Stimulated activated CD8-positive, alpha-beta memory T cell treated with anti-CD3 and anti-CD28 coated beads, Interleukin-2, amount 100 ng/mL, for 48 hours (primary cell): ENCODE measurements around the gene BIRC3.
"Not testable (repeated sequence)": the region's sequence is repeated elsewhere in the genome, so short reads cannot be mapped to it uniquely, and the experiment has no call there.

ENCODE experiments used
- DNase-seq, 2 donors: peaks; one replicate each; pipeline ENCODE4 v3.0.0-alpha.2; 2020; ENCODE audit warnings: low read depth in 2 of 2

Gene BIRC3

DNA sequence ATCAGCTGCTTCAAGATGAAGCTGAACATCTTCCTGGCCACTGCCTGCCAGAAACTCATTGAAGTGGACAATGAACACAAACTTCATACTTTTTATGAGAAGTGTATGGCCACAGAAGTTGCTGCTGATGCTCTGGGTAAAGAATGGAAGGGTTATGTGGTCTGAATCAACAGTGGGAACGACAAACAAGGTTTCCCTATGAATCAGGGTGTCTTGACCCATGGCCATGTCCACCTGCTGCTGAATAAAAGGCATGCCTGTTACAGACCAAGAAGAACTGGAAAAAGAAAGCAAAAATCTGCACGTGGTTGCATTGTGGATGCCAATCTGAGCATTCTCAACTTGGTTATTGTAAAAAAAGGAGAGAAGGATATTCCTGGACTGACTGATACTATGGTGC, 22.2 kb upstream of the BIRC3 start:
- no peak for DNase-seq

DNA sequence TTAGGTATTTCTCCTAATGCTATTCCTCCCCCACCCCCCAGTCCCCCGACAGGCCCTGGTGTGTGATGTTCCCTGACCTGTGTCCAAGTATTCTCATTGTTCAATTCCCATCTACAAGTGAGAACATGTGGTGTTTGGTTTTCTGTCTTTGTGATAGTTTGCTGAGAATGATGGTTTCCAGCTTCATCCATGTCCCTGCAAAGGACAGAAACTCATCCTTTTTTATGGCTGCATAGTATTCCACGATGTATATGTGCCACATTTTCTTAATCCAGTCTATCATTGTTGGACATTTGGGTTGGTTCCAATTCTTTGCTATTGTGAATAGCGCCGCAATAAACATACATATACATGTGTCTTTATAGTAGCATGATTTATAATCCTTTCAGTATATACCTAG, 20.5 kb upstream of the BIRC3 start:
- DNase-seq, result not testable (repeated sequence)

DNA sequence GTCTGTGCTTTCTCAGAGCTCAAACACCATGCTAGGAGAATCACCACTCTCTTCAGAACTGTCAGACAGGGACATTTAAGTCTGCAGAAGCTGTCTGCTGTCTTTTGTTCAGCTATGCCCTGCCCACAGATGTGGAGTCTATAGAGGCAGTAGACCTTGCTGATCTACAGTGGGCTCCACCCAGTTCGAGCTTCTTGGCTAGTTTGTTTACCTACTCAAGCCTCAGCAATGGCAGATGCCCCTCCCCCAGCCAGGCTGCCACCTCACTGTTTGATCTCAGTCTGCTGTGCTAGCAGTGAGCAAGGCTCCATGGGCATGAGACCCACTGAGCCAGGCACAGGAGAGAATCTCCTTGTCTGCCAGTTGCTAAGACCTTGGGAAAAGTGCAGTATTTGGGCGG, 16.4 kb upstream of the BIRC3 start:
- not testable (repeated sequence) for DNase-seq

DNA sequence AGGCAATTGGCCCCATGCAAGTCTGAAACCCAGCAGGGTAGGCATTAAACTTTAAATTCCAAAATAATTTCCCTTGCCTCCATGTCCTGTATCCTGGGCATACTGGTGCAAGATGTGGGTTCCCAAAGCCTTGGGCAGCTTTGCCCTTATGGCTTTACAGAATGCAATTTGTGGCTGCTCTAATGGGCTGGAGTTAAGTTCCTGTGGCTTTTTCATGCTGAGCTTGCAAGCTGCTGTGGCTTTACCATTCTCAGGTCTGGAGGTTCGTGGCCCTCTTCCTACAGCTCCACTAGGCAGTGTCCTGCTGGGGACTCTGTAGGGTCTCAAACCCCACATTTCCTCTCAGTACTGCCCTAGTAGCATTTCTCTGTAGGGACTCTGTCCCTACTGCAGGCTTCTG, 15.0 kb upstream of the BIRC3 start:
- no peak for DNase-seq

DNA sequence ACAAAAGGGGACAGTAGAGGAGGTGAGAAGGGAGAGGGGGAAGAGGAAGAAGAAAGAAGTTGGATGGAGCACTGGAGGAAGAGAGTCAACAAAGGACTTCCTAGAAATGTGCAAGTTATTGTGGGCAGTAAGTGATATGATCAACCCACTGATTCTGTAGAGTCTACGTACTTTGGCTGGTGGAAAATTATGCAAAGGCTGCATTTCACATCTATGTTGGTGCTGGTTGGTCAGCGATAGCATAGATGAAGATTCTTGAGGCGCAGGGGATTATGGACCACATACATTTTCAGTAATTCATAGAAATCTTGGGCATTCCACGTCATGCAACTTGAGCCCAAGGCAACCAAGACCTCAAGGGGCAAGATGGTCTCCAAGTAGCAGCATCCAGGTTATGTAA, 12.6 kb upstream of the BIRC3 start:
- DNase-seq, result no peak

DNA sequence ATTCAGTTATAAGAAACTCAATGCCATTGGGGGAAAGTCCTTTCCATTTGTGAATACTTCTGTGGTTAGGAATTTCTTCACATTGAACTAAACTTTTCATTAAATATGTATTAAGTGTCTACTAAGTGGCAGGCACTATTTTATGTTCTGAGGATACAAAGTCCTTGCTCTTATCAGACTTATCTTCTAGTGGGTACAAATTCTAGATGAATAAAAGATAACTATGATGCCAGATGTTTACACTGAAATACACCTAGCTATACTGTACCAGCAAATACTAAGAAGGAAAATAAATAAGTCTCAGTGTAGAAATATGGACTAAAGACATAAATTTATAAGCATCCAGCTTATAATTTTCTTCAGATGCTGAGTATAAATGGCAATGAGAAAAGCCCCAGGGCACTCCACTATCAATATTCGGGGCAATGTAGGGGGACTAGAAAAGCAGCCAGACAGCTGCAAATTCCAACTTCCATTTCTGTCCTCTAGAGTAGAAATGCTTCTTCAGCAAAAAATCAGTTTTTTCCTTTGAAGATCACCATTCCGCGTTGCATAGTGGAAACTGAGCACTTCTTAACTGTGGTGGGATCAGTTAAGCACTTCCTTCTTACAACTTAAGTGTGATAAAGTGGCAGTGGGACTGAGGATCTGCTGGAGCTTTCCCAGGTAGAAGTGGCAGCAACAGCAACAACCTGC, 11.8 kb upstream of the BIRC3 start:
- DNase-seq, result no peak

DNA sequence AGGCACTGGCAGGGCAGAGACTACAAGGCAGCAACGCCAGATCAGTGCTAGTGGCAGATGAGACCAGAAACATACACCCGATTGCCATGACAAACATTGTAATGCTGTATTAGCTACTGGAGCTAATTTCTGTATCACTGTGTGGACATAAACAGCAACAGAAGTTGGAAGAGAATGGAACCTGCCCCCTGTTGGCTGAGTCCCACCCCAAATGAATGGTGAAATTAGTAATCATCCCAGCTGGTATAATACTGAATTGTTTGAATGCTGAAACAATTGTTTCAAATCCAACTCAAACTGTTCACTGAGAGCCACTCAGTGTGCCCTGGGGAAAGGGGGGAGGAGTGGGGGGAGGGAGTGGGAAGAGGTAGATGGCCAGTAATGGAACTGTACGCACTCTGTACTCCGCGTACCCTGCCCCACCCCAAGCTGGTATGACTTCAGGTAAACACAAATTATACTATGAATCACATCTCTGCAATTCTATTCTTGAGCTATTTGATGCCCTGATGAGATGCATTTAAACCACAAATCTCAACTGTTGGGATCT, 11.2 kb upstream of the BIRC3 start:
- no peak for DNase-seq

DNA sequence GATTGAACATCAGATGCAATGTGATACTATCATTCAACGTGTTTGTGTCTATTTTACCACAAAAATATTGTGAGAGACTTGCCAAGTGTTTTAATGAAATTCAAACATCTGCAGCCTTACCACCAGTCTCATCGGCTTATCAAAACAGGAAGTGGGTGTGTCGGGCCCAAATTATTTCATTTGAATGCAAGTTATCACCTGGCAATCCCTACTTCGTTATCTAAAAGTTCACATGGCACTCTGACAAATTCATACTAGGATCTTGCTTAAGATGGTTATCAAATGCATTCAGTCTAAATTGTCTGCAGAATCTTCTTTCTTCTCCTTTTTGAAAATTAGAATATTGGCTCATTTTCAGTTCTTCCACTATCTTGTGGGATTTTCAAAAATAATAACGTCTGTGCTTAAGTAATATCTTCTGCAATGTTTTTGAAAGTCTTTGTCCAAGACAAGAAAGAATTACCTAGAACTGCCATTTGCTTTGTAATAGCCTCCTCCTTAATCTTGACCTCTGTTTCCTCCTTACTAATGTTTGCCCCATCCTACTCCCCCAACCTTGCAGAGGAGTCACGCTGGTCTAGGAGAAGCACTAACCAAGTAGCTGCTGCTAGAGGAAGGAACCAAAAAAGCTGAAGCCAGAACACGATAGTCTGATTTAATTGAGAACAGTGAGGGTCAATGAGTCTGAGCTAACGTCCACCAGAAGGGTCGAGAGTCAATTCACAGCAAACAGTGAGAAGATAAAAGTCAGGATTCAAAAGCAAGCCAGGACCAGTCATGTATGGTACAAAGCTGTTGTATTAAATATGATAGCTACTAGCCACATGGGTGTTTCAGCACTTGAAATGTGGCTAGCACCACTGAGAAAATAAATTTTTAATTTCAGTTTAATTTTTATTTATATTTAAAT, 10.2 kb upstream of the BIRC3 start:
- DNase-seq, result no peak

DNA sequence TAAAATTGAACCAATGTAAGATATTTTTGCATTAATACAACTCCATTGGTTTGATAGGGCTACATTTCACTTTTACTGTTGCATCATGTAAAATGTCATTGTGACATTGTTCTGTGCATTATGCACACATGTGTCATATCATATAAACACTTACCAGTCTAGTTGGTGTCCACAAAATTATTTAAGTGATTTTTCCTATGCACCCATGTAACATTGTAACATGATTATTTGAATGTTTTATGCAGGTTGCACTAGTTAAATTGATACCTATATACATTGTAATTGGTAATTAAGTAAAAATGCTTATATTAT, 9.6 kb upstream of the BIRC3 start:
- DNase-seq, result no peak

DNA sequence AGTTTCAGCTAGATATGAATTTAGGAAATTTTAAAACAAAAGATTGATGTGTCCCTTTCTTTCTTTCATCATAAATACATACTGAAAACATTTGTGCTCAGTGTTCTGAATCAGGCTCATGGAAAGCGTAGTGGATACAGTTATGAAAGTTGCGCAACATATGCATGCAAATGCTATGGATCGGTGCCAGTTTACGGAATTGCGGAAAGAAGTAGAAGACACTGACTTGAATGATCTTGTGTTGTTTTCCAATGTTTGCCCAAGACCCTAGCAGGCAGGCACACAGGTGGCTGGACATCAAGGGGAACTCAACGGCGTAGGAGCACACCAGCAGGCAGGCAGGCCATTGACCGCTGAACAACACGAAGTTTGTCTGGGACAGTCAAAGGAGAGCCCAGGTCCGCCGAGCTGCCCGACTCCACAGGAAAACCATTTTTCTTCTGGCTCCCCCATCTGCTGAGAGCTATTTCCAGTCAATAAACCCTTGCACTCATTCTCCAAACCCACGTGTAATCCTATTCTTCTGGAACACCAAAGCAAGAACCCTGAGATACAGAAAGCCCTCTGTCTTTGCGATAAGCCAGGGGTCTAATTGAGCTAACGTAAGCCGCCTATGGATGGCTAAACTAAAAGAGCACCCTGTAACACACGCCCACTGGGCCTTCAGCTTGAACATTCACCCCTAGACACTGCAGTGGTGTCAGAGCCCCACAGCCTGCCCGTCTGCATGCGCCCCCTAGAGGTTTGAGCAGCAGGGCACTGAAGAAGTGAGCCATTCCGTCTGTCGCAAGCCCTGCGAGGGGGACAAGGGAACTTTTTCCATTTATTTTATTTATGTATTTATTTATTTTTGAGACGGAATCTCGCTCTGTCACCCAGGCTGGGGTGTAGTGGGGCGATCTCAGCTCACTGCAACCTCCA, 7.4 kb upstream of the BIRC3 start:
- no peak for DNase-seq

DNA sequence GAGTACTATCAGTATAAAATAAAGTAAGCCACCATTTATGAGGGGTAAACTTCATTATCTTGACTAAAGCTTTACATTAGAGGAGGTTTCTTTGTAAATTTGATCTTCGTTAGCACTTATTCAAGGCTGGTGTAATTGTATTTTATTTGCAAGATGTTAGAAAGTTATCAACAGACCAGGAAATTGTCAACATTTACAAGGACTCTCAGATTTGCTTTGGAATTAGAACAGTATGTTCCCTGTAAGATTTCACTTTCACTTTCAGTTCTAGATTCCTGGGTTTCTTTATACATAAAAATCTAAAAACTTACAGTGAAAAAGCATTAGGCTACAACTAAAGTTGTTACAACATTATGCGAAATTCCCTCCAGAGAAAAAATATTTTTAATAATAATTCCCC, 4.6 kb upstream of the BIRC3 start:
- no peak for DNase-seq

DNA sequence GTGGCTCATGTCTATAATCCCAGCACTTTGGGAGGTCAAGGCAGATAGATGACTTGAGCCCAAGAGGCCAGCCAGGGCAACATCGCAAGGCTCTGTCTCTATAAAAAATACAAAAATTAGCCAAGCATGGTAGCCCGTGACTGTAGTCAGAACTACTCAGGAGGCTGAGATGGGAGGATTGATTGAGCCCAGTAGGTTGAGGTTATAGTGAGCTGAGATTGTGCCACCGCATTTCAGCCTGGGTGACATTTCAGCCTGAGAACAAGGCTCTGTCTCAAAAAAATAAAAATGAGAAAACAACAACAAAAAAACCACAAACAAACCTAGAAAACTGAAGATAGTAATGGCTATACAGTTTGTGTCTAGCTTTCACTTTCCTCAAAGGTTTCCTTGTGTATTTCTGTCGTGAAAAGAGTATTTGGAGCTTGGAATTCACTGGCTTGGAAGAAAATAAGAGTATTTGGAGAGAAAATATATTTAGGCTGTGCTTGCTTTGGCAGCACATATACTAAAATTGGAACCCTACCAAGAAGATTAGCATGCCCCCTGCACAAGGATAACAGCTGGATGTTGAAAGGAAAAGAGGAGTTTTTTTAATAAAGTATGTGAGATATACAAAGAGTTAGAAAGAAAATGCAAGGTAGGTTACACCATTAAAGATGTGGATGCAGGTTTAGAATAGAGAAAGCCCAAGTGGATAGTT, 3.9 kb upstream of the BIRC3 start:
- DNase-seq, result no peak

DNA sequence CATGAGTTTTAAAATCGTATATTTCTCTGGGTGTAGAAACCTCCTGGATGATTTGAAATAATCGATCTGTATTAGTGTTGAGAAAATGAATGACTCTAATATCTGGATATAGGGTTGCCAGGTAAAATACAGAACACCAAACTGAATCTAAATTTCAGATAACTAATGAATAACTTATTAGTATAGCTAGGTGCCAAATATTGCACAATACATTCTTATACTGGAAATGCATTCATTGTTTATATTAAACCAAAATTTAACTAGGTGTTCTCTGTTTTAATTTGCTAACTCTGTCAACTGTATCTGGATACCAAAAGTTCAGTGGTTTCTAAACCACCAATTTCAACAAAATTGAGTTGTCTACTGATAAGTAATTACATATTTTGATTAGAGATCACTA, 2.5 kb upstream of the BIRC3 start:
- DNase-seq, result no peak

DNA sequence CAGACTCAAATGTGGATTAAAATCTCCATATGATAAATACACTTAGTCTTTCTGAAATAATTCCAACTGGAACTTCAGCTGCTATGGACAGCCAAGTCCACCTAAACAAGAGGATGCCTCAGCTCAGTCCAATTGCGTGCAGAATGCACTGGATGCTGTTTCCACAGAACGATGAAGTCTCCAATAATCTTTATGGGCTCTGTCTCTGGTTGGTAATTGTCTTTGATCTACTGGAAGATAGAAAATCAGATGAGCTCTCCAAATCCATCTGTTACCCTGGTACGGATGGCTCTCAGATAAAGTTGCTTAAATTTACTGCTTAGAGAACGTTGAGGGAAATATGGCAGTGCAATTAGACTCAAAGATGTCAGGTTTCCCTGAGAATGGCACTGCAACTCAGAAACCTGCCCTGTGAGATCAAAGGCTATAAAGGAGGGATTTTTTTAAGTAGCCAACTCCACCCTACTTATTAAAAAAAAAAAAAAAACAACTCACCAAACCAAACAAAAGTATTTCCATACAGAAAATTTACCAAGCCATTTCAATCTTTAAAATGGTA, 859 bp upstream of the BIRC3 start:
- no peak for DNase-seq

DNA sequence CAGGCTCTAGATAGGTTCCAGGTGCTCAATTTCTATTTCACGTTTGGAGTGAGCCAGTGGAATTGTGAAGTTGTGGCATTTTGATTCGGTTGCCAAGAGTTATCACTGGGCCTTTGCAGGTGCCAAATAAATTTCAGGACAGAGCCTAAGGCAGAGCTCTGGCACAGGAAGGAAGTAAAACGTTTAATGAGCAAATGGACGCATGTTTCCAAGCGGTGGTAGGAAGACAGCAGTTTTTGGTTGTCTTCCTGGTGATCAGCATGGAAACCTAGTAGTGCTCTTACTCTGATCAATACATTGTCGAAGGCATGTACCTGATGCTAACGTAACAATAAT, 452 bp downstream of the BIRC3 start:
- no peak for DNase-seq

DNA sequence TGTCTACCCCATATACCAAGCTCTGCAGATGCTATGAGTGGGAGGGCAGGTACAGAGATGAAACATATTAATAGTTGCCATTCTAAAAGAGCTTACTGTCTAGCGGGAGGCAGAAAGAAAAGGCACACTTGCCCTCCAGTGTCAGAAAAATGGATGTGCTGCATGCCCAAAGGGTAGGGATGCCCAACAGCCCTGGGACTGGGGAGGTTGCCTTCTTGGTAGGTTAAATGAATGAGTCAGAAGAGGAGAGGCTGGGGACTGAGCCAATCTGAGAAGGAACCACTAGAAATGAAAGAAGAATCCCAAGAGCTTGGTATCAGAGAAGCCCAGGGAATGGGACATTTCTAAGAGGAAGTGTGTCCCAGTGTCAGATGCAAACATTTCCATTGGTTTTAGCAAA, 1.2 kb downstream of the BIRC3 start:
- DNase-seq, result peak; percentile 23 to 36

DNA sequence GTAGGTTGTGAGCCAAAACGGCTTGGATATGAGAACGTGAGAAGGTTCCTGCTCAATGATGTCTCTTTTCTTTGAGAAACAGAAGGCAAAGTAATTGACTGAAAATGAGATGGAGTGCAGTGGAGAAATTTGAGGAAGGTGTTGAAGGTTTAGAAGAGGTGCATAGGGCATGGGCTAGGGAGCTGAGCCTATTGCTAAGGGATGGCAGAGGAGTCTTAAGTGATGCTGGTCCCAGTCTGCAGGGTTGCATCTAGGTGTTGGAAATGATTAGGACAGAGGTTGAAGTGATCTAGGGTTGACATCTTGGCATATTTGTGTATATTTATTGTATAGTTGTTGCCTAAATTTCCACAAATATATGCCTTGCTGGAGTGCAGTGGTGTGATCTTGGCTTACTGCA, 2.3 kb downstream of the BIRC3 start:
- no peak for DNase-seq

DNA sequence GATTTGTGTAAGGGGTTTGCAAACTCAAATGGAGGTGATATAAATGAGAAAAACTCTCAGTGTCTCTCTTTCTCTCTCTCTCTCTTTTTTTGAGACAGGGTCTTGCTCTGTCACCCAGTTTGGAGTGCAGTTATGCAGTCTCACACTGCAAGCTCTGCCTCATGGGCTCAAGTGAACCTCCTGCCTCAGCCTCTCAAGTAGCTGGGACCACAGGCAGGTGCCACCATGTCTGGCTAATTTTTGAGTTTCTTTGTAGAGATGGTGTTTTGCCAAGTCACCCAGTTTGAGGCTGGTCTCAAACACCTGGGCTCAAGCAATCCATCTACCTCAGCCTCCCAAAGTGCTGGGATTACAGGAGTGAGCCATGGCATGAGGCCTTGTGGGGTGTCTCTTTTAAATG, 2.9 kb downstream of the BIRC3 start:
- DNase-seq, result no peak

DNA sequence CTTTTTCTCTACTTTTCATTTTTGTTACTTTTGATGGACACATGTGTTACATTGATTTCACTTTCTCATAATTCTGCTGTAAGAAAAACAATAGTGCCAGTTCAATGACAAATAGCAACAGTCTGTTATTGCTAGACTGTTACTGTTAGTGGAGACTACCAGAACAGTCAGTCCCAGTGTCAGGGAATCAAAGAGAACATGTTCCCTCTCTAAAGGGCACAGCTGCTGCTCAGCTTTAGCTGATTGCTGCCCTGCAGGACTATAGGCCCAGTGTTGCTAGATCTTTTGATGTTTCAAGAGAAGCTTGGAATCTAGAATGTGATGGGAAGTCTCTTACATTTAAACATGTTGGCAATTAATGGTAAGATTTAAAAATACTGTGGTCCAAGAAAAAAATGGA, 3.4 kb downstream of the BIRC3 start:
- DNase-seq, result no peak

DNA sequence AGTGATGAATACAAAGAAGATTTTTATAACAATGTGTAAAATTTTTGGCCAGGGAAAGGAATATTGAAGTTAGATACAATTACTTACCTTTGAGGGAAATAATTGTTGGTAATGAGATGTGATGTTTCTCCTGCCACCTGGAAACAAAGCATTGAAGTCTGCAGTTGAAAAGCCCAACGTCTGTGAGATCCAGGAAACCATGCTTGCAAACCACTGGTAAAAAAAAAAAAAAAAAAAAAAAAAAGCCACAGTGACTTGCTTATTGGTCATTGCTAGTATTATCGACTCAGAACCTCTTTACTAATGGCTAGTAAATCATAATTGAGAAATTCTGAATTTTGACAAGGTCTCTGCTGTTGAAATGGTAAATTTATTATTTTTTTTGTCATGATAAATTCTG, 5.3 kb downstream of the BIRC3 start:
- no peak for DNase-seq

DNA sequence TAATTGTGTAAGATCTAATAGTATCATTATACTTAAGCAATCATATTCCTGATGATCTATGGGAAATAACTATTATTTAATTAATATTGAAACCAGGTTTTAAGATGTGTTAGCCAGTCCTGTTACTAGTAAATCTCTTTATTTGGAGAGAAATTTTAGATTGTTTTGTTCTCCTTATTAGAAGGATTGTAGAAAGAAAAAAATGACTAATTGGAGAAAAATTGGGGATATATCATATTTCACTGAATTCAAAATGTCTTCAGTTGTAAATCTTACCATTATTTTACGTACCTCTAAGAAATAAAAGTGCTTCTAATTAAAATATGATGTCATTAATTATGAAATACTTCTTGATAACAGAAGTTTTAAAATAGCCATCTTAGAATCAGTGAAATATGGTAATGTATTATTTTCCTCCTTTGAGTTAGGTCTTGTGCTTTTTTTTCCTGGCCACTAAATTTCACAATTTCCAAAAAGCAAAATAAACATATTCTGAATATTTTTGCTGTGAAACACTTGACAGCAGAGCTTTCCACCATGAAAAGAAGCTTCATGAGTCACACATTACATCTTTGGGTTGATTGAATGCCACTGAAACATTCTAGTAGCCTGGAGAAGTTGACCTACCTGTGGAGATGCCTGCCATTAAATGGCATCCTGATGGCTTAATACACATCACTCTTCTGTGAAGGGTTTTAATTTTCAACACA, 6.4 kb downstream of the BIRC3 start:
- DNase-seq, result no peak
